HepG2 (cell line): ENCODE results near the gene MLX. TPM values are rescaled to one million over a fixed set of nuclear protein-coding genes. Genes with fewer than 3 reads are reported as not detected.

Experiments used
- BATF2 ChIP-seq: sonication (generic); formaldehyde crosslinking; IDR thresholded peaks from 2 replicates; pipeline ENCODE4 v1.8.0; 2022; ENCODE audit warnings: mild to moderate bottlenecking, missing genetic modification reagents, moderate library complexity
- CHD2 ChIP-seq: IDR thresholded peaks from 2 replicates; pipeline ENCODE4 v1.6.1; 2011; ENCODE audit warnings: low read depth, low read length, improper control_type of control experiment
- ETV5 ChIP-seq: IDR thresholded peaks from 2 replicates; pipeline ENCODE4 v1.6.1; 2018; ENCODE audit warnings: missing biosample characterization, missing genetic modification reagents, inconsistent platforms, borderline replicate concordance
- FOXP4 ChIP-seq: sonication (generic); formaldehyde crosslinking; IDR thresholded peaks from 2 replicates; pipeline ENCODE4 v1.4.0; 2020; ENCODE audit warnings: missing genetic modification reagents
- ISL2 ChIP-seq: sonication (generic); formaldehyde crosslinking; IDR thresholded peaks from 2 replicates; pipeline ENCODE4 v1.5.0; 2020; ENCODE audit warnings: missing genetic modification reagents
- KDM6A ChIP-seq: IDR thresholded peaks from 2 replicates; pipeline ENCODE4 v1.6.1; 2016; ENCODE audit warnings: low read depth
- NCOA1 ChIP-seq: sonication (generic); formaldehyde crosslinking; IDR thresholded peaks from 2 replicates; pipeline ENCODE4 v1.9.0; 2021; ENCODE audit warnings: missing genetic modification reagents
- NFKBIZ ChIP-seq: IDR thresholded peaks from 2 replicates; pipeline ENCODE4 v1.6.1; 2018; ENCODE audit warnings: missing genetic modification reagents, missing compliant biosample characterization
- NR1H2 ChIP-seq: sonication (generic); formaldehyde crosslinking; IDR thresholded peaks from 2 replicates; pipeline ENCODE4 v1.8.1; 2022; ENCODE audit warnings: low read depth, missing genetic modification reagents, borderline replicate concordance
- POLR2AphosphoS2 ChIP-seq: IDR thresholded peaks from 2 replicates; pipeline ENCODE4 v1.6.1; 2011; ENCODE audit warnings: low read depth, low read length, improper control_type of control experiment
- REPIN1 ChIP-seq: sonication (generic); formaldehyde crosslinking; IDR thresholded peaks from 2 replicates; pipeline ENCODE4 v1.8.0; 2022; ENCODE audit warnings: missing genetic modification reagents, low read depth, mild to moderate bottlenecking, borderline replicate concordance
- SALL1 ChIP-seq: sonication (generic); formaldehyde crosslinking; IDR thresholded peaks from 2 replicates; pipeline ENCODE4 v1.8.0; 2022; ENCODE audit warnings: mild to moderate bottlenecking, missing genetic modification reagents
- ZBTB34 ChIP-seq: sonication (generic); formaldehyde crosslinking; IDR thresholded peaks from 2 replicates; pipeline ENCODE4 v1.8.0; 2022; ENCODE audit warnings: mild to moderate bottlenecking, missing genetic modification reagents
- ZEB1 ChIP-seq: IDR thresholded peaks from 2 replicates; pipeline ENCODE4 v1.6.1; 2012; ENCODE audit warnings: mild to moderate bottlenecking, low read depth, inconsistent platforms; ENCODE audit not compliant: insufficient replicate concordance
- ZNF260 ChIP-seq: sonication (generic); formaldehyde crosslinking; IDR thresholded peaks from 2 replicates; pipeline ENCODE4 v1.4.0; 2020; ENCODE audit warnings: missing genetic modification reagents, low read depth, mild to moderate bottlenecking, borderline replicate concordance
- ZNF33B ChIP-seq: sonication (generic); formaldehyde crosslinking; IDR thresholded peaks from 2 replicates; pipeline ENCODE4 v1.5.1; 2020; ENCODE audit warnings: mild to moderate bottlenecking, missing genetic modification reagents
- ZNF44 ChIP-seq: sonication (generic); formaldehyde crosslinking; IDR thresholded peaks from 2 replicates; pipeline ENCODE4 v1.5.1; 2020; ENCODE audit warnings: mild to moderate bottlenecking, missing genetic modification reagents
- ZNF496 ChIP-seq: sonication (generic); formaldehyde crosslinking; IDR thresholded peaks from 2 replicates; pipeline ENCODE4 v1.8.1; 2023; ENCODE audit warnings: mild to moderate bottlenecking, moderate library complexity, missing genetic modification reagents; ENCODE audit not compliant: insufficient replicate concordance
- ZNF556 ChIP-seq: sonication (generic); formaldehyde crosslinking; IDR thresholded peaks from 2 replicates; pipeline ENCODE4 v1.4.0; 2020; ENCODE audit warnings: mild to moderate bottlenecking, missing genetic modification reagents, borderline replicate concordance
- ZNF678 ChIP-seq: sonication (generic); formaldehyde crosslinking; IDR thresholded peaks from 2 replicates; pipeline ENCODE4 v1.4.0; 2020; ENCODE audit warnings: mild to moderate bottlenecking, missing genetic modification reagents
- polyA plus RNA-seq, 8 experiments: library from polyadenylated mRNA; depleted of rRNA in 3 of 8; stranded (reverse) in 7 of 8; unstranded in 1 of 8; fragments of >200 nt; fragmentation: Illumina TruSeq in 4 of 8; extraction: Trizol in 4 of 8; gene quantifications; 2 replicates each; pipeline versions ENCODE4 v1.2.1 to v1.2.3, GENCODE V29; 2011 to 2016; ENCODE audit warnings: low read depth in 4 of 8, missing spikeins in 1 of 8, mixed read lengths in 1 of 8; ENCODE audit not compliant: insufficient read depth in 1 of 8
- total RNA-seq, 5 experiments: library from RNA; depleted of rRNA; stranded (reverse); fragments of >200 nt; fragmentation: Illumina TruSeq; extraction: Trizol; gene quantifications; 2 replicates each; pipeline ENCODE4 v1.2.3, GENCODE V29; 2016; ENCODE audit warnings: low read depth in 1 of 5
- TF ChIP-seq, protein P1 (sequence below): IDR thresholded peaks from 2 replicates; pipeline ENCODE4 v1.4.0; 2020; ENCODE audit warnings: mild to moderate bottlenecking, missing genetic modification reagents

MLX gene
- total and polyA plus RNA-seq, 2 of the 13 experiments (the other 11 are each of a cell fraction or from before 2014, with no cell fraction given): 38.9 to 74.4 TPM

GRCh38 chr17:42554250-42555121 is 12.4 kb upstream of the MLX start (continued):
- TF ChIP-seq ZNF260 (no peak), ZEB1 (no peak), ZNF44 (CRISPR knock-in tag) (no peak; the same call in 1 of the 2 replicates), BATF2 (CRISPR knock-in tag) (peak; percentile 91), CHD2 (peak; percentile 57; the same call in 1 of the 2 replicates), ZNF678 (no peak; the same call in 1 of the 2 replicates), ZNF556 (CRISPR knock-in tag) (peak; percentile 96; the same call in 1 of the 2 replicates), NFKBIZ (CRISPR knock-in tag) (peak; percentile 89), POLR2AphosphoS2 (0 out of 2 replicates have a peak, but pooled peaks have one; percentile 46), ETV5 (CRISPR knock-in tag) (peak; percentile 90), ZNF496 (CRISPR knock-in tag) (no peak), REPIN1 (CRISPR knock-in tag) (peak; percentile 33; the same call in 1 of the 2 replicates), ZBTB34 (CRISPR knock-in tag) (no peak), KDM6A (CRISPR knock-in tag) (0 out of 2 replicates have a peak, but pooled peaks have one; percentile 54), ISL2 (CRISPR knock-in tag) (peak; percentile 82), NCOA1 (CRISPR knock-in tag) (peak; percentile 91), NR1H2 (CRISPR knock-in tag) (0 out of 2 replicates have a peak, but pooled peaks have one; percentile 54), FOXP4 (CRISPR knock-in tag) (peak; percentile 48), ZNF33B (CRISPR knock-in tag) (no peak), SALL1 (peak; percentile 90)
- TF ChIP-seq, protein P1, sequence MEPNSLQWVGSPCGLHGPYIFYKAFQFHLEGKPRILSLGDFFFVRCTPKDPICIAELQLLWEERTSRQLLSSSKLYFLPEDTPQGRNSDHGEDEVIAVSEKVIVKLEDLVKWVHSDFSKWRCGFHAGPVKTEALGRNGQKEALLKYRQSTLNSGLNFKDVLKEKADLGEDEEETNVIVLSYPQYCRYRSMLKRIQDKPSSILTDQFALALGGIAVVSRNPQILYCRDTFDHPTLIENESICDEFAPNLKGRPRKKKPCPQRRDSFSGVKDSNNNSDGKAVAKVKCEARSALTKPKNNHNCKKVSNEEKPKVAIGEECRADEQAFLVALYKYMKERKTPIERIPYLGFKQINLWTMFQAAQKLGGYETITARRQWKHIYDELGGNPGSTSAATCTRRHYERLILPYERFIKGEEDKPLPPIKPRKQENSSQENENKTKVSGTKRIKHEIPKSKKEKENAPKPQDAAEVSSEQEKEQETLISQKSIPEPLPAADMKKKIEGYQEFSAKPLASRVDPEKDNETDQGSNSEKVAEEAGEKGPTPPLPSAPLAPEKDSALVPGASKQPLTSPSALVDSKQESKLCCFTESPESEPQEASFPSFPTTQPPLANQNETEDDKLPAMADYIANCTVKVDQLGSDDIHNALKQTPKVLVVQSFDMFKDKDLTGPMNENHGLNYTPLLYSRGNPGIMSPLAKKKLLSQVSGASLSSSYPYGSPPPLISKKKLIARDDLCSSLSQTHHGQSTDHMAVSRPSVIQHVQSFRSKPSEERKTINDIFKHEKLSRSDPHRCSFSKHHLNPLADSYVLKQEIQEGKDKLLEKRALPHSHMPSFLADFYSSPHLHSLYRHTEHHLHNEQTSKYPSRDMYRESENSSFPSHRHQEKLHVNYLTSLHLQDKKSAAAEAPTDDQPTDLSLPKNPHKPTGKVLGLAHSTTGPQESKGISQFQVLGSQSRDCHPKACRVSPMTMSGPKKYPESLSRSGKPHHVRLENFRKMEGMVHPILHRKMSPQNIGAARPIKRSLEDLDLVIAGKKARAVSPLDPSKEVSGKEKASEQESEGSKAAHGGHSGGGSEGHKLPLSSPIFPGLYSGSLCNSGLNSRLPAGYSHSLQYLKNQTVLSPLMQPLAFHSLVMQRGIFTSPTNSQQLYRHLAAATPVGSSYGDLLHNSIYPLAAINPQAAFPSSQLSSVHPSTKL: peak; percentile 77
